ENCODE data around the gene TEPSIN.

TEPSIN gene

DNA sequence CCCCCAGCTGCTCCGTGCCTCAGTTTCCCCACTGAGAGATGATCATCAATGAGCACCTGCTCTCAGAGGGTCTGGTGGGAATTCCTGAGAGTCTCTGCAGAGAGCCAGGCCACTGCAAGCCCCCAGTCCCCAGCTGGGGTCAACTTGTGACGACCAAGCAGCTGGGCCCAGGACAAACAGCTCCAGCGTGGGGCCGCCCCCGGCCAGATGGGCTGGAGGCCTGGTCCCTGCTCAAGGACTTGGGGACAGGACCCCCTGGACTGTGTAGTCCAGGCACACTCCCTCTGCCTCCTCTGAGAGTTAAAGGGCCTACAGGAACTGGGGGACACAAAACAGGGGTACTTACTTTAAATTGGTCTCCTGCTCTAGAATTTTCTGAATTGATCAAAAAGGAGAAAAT, 56.3 kb downstream of the TEPSIN start:
- no peak for DNase-seq (ENCODE audit: low read depth)

DNA sequence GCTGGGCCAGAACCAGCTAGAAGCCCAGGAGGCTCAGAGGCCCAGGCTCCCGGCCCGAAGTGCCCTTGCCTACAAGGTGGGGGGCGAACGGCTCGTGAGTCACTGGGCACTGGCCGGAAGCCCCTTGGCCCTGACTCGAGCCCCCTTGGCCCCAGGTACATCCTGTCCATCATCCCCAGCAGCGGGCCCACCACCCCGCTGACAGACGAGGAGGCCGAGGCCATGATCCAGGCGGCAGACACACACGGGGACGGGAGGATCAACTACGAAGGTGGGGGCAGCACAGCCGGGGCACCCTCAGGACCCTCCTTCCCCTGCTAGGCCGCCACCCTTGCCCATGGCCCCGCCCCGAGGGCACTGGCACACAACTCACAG, 57.1 kb downstream of the TEPSIN start:
- DNase-seq (ENCODE audit: low read depth) = no peak

DNA sequence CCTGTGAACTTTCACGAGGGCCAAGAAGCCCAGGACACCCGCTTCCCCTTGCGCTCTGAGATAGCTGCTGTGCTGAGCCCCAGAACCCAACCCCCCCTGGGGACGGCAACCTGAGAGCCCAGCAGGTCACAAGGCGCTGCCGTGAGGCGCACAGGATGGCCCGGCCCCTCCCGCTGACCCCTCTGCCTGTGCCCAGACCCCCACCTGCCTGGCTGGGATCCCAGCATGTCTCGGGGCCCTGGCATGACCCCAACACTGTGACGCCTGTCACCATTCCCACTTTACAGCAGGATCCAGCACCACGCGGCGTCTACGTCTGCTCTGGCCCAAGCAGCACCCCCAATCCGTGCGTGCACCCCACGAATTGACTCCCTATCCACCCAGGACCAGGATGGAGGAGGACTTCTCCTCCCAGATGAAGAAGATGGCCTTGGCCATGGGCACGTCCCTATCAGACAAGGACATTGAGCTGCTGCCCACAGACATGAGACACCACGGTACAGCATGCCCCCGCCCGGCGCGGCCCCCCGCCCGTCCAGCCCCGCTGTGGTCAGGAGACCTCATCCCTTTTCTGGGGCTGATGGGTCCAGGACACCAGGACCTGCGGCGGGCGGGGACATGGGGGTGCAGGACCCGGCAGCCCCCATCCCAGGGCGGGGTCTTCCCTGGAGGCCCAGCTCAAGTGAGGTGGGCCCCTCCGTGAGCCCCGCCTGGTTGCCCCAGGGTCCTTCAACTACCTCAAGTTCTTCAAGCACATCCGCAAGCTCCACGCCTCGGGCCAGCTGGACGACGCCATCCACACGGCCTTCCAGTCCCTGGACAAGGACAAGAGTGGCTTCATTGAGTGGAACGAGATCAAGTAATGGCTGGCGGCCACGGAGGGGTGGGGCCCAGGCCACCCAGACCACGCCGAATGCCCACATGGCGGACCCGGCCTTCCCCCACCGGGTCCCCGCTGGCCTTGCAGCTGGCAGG, 57.7 kb downstream of the TEPSIN start:
- no peak for DNase-seq (ENCODE audit: low read depth)

DNA sequence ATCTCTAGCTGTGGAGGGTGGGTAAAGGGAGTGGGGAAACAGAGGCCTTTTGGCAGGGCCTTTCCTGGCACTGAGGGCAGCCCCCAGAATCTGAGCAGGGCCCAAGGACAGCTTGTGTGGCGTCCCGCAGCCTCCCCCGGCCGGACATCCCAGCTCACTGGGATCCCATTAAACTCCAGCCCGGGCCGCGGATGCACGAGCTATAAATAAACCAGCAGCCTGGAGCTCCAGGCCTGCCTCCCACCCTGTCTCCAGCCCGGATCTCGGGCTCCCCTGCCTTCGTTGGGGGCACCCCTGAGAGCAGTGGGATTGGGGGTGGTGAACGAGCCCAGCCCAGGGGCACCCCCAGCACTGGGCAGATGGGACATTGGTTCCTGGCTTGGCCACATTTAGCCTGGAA, 59.0 kb downstream of the TEPSIN start:
- DNase-seq (ENCODE audit: low read depth) = no peak

DNA sequence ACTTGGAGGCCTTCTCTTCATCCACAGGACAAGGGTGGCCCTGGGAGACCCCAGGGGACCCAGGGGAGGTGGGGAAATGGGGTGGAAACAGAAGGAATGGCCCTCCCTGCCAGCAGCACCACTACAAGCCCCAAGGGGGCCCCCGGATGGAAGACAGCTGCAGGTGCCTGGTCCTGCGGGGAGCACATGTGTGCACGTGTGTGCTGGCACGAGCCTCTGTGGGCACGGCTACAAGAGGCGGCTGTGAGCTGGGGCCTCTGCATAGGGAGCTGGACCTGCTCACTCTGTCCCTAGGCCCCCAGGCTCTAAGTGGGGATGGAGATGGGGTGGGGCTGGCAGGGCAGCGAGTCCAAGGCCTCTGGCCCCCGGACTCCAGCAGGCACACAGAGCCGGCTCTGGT, 59.6 kb downstream of the TEPSIN start:
- DNase-seq (ENCODE audit: low read depth) = no peak
